ENCODE results near the gene OSMR. TPM values are rescaled to one million over a fixed set of nuclear protein-coding genes. Genes with fewer than 3 reads are reported as not detected.

Gene OSMR
- total RNA-seq, 2 donors from 2014 or later, result 1.3 to 4.4 TPM

- no peaks in the 10 kb centered on the region for H3K9me3 Mint-ChIP-seq
- no peak overlapping the region for H3K4me3 ChIP-seq (ENCODE audit: low read length)
- H3K4me3 Mint-ChIP-seq, result no peak overlapping the region
- 92% methylated on average over 1 of the region's 4 CpGs; no CpG with 5 or more reads in 1 of the 2 experiments for WGBS, 2 experiments (ENCODE audit: insufficient coverage in 1 of 2, insufficient read length in 1 of 2)
- no peaks in the 10 kb centered on the region for H3K4me1 Mint-ChIP-seq
- no peaks in the 10 kb centered on the region for H3K4me1 ChIP-seq (ENCODE audit: control insufficient read depth, insufficient read depth, low read length)
- no peak overlapping the region for H3K9ac ChIP-seq (ENCODE audit: extremely low read depth, low read length, poor library complexity, severe bottlenecking)
- H3K27me3 ChIP-seq (ENCODE audit: control insufficient read depth, insufficient read depth, low read length, poor library complexity, severe bottlenecking), result no peaks in the 10 kb centered on the region
- TF ChIP-seq CTCF (conservative IDR thresholded peaks at IDR 0.05), result no peak
- H3K36me3 ChIP-seq (ENCODE audit: control insufficient read depth, insufficient read depth, low read length), result peaks cover 85% of the 10 kb centered on the region
- H3K27me3 Mint-ChIP-seq (ENCODE audit: insufficient read depth), result no peaks in the 10 kb centered on the region
- no peak overlapping the region for H3K27ac ChIP-seq (ENCODE audit: low read depth, low read length)
- no peak overlapping the region for H3K27ac Mint-ChIP-seq
- H3K9me3 ChIP-seq (ENCODE audit: control insufficient read depth, low read length), result no peaks in the 10 kb centered on the region
- DNase-seq, result no peak
- H3K36me3 Mint-ChIP-seq (ENCODE audit: low read depth), result peaks cover 39% of the 10 kb centered on the region
Measured at GRCh38 chr5:38953426-38954012, 107.7 kb downstream of the OSMR start.

- Mint-ChIP-seq H3K27me3 (ENCODE audit: insufficient read depth) (no peaks in the 10 kb centered on the region), H3K4me3 (no peak overlapping the region), H3K27ac (no peak overlapping the region), H3K4me1 (no peaks in the 10 kb centered on the region), H3K36me3 (ENCODE audit: low read depth) (peaks cover 36% of the 10 kb centered on the region), H3K9me3 (no peaks in the 10 kb centered on the region)
- H3K4me3 ChIP-seq (ENCODE audit: low read length), result no peak overlapping the region
- no peak overlapping the region for H3K9ac ChIP-seq (ENCODE audit: extremely low read depth, low read length, poor library complexity, severe bottlenecking)
- no peak for DNase-seq
- H3K9me3 ChIP-seq (ENCODE audit: control insufficient read depth, low read length), result no peaks in the 10 kb centered on the region
- peaks cover 68% of the 10 kb centered on the region for H3K36me3 ChIP-seq (ENCODE audit: control insufficient read depth, insufficient read depth, low read length)
- 90 to 100% methylated on average over 2 of the region's 2 CpGs for WGBS, 2 experiments (ENCODE audit: insufficient coverage in 1 of 2, insufficient read length in 1 of 2)
- no peak for TF ChIP-seq CTCF (conservative IDR thresholded peaks at IDR 0.05)
- H3K27me3 ChIP-seq (ENCODE audit: control insufficient read depth, insufficient read depth, low read length, poor library complexity, severe bottlenecking), result no peaks in the 10 kb centered on the region
- H3K27ac ChIP-seq (ENCODE audit: low read depth, low read length), result no peak overlapping the region
- H3K4me1 ChIP-seq (ENCODE audit: control insufficient read depth, insufficient read depth, low read length), result no peaks in the 10 kb centered on the region
Measured at GRCh38 chr5:38961691-38962090, 115.9 kb downstream of the OSMR start.

- WGBS, 2 experiments (ENCODE audit: insufficient coverage in 1 of 2, insufficient read length in 1 of 2), result 96 to 100% methylated on average over 3 to 5 of the region's 5 CpGs
Measured at GRCh38 chr5:38968665-38969064, 122.9 kb downstream of the OSMR start.

More at GRCh38 chr5:38968665-38969064, 122.9 kb downstream of the OSMR start:
- H3K4me1 Mint-ChIP-seq, result no peaks in the 10 kb centered on the region
- H3K4me3 Mint-ChIP-seq, result no peak overlapping the region
- DNase-seq, result no peak
- H3K36me3 ChIP-seq (ENCODE audit: control insufficient read depth, insufficient read depth, low read length), result peaks cover 13% of the 10 kb centered on the region
- H3K36me3 Mint-ChIP-seq (ENCODE audit: low read depth), result peaks cover 26% of the 10 kb centered on the region
- H3K27me3 ChIP-seq (ENCODE audit: control insufficient read depth, insufficient read depth, low read length, poor library complexity, severe bottlenecking), result no peaks in the 10 kb centered on the region
- H3K4me3 ChIP-seq (ENCODE audit: low read length), result no peak overlapping the region
- H3K9me3 ChIP-seq (ENCODE audit: control insufficient read depth, low read length), result no peaks in the 10 kb centered on the region
- no peak overlapping the region for H3K9ac ChIP-seq (ENCODE audit: extremely low read depth, low read length, poor library complexity, severe bottlenecking)
- H3K4me1 ChIP-seq (ENCODE audit: control insufficient read depth, insufficient read depth, low read length), result no peaks in the 10 kb centered on the region
- peak; percentile 13 for TF ChIP-seq CTCF (conservative IDR thresholded peaks at IDR 0.05)
- H3K27ac Mint-ChIP-seq, result no peak overlapping the region
- no peak overlapping the region for H3K27ac ChIP-seq (ENCODE audit: low read depth, low read length)
- H3K27me3 Mint-ChIP-seq (ENCODE audit: insufficient read depth), result no peaks in the 10 kb centered on the region
- H3K9me3 Mint-ChIP-seq, result no peaks in the 10 kb centered on the region
